Stimulated activated CD8-positive, alpha-beta memory T cell treated with anti-CD3 and anti-CD28 coated beads, Interleukin-2, amount 100 ng/mL, for 1 hour (primary cell): Measurements from ENCODE around the gene PHKG1.
"Not testable (repeated sequence)": the region's sequence is repeated elsewhere in the genome, so short reads cannot be mapped to it uniquely, and the experiment has no call there.

Experiments
- DNase-seq, 2 donors: peaks; one replicate each; pipeline ENCODE4 v3.0.0-alpha.2; 2020; ENCODE audit warnings: low read depth in 2 of 2

The PHKG1 gene

DNA sequence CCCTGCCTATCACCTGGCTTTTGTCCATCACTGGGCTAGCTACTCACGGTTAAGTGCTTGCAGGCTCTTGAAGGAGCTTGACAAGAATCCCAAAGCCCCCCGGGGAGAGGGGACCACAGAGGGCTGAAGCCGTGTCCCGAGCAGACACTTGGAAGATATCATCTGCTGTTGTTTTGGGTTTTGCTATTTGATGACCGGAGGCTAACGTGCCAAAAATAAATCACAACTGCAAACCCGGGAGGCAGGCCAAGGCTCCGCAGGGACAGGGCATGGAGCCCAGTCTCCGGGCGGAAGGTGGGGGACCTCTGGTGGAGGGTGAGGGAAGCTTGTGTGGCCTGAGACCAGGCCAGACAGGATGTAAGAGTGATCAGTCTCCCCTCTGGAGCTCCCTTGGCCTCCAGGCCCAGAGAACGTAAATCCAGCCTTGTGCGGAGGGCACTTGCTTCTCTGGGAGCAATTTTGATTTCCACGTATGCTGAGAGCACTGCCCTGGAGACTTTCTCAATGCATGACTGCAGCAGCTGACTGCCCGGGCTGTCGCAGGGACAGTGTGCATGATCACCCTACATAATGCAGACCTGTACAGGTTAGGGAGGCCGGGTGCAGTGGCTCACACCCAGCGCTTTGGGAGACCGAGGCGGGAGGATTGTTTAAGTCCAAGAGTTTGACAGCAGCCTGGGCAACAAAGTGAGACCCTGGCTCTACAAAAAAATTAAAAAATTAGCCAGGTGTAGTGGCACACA lies at the start of gene PHKG1:
TSS of gene PHKG1 (minus strand) at position 164 of the 743 bp plus-strand sequence. CDS start 4,011 bp downstream, outside the sequence.
- DNase-seq: no peak

DNA sequence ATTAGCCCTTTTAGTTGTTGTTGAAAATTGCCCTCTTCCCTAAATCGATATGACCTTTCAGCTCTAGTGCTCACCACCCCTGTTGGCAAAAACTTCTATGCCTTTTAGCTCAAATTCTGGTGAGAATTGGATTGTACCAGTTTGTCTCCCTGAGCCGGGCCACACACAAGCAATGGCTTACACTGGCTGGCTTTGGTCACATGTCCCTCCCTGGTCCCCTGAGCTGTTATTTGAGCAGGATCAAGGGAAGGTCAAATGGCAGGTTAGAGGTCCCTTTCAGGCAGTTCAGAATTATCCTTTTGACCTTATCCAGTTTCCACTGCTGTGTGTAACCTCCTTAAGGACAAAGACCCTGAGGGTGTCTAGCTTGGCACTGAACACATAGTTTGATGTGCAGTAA lies 38.3 kb upstream of the PHKG1 start:
- DNase-seq: not testable (repeated sequence)

DNA sequence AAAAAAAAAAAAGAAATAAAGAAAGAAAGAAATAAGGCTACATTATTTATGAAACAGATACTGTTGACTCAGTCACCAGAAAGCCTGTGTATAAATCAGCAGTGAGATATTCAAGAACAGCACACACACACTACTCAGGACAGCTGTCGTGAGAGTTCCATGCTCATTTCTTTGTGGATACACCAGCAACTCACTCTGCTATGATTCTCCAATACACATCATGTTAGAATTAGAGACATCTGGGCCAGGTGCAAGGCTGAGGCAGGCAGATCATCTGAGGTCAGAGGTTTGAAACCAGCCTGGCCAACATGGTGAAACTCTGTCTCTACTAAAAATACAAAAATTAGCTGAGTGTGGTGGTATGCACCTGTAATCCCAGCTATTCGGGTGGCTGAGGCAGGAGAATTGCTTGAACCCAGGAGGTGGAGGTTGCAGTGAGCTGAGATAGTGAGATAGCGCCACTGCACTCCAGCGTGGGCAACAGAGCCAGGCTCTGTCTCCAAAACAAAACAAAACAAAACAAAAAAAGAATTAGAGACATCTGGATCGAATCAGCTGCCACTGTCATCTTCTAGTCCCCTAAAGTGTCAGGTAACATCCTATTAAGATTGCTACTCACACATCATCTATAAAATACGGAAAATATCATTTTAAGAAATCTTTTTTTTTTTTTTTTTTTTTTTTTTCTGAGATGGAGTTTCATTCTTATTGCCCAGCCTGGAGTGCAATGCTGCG lies 34.7 kb upstream of the PHKG1 start:
- DNase-seq: no peak

DNA sequence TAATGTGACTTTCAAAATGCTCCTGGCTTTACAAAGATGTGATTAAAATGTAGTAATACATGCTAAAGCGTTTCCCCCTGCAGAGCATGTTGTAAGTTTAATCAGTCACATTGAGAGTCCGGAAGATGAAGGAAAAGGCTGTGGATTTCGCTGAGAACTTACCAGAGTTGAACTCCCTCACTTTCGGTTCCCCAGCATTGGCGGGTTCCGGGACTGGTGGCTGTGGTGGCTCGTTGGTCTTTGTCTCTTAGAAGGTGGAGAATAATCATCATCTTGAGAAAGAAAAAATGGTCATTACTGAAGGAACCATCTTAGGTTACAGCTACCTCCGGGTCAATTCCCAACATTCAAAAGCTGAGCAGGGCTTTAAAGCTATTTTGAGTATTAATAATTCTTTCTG lies 33.1 kb upstream of the PHKG1 start:
- no peak for DNase-seq

DNA sequence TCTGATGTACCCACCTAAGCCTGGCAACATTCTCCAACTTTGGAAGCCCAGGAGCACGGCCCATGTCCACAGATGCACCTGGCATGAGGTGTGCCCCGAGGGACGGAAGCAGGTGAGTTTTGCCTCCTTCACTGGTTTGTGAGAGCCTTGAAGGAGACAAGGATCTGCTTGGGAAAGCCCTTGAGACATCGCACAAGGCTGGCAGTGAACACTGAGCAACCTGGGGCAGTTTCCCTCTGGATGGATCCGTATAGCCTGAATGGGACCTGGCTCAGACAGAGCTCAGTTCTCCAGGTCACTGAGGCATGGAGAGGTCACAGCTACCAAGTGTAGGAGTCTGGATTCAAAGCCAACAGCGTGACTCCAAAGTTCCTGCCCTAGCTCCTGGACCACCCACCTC lies 32.2 kb upstream of the PHKG1 start:
- DNase-seq: no peak

DNA sequence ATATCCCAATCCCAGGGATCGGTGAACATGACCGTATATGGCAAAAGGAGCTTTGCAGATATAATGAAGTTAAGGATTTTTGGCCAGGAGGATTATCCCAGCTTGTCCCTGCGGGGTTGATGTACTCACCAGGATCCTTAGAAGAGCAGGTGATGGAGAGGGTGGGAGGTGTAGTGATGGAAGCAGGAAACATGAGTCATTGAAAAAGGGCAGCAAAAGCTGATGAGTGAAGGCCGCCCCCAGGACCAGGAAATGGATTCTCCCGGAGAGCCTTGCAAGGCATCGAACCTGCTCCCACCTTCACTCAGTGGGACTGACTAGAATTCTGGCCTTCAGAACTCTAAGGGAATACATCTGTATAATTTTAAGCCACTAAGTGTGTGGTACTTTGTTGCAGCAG lies 28.7 kb upstream of the PHKG1 start:
- DNase-seq: no peak

DNA sequence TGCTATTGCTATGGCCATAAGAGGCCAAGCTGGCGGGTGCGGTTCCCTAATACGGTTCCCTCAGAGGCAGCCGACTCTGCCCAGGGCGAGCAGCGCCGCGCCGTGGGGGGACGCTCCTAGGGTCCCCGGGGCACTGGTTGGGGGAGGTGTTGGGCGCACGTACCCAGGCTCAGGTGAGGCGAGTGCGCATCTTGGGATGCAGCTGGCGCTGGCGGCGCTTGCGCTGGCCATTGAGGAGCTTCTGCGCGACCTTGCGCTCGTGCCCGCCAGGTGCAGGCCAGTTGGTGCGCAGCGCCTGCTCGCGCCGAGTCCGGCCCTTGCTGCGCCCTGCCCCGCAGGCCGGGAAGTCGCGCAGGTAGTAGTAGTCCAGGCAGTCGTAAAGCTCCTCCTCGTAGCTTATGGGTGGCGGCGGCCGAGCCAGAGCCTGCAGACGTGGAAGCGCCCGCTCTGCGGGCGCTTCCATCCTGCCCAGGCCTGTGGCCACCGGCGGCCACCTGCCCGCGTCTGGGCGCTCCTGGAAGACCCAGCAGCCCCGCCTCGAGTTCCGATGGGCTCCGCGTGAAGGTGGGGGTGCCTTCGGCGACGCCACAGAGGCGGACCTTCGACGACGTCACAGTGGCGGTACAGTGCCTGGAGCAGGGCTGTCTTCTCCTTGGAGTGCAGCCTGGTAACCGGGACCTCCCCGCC lies 23.2 kb upstream of the PHKG1 start, which contains the start of gene NUPR2:
TSS of gene NUPR2 (minus strand) at position 566 of the 687 bp plus-strand sequence. CDS start at position 463, 103 bp downstream.
- DNase-seq: no peak

DNA sequence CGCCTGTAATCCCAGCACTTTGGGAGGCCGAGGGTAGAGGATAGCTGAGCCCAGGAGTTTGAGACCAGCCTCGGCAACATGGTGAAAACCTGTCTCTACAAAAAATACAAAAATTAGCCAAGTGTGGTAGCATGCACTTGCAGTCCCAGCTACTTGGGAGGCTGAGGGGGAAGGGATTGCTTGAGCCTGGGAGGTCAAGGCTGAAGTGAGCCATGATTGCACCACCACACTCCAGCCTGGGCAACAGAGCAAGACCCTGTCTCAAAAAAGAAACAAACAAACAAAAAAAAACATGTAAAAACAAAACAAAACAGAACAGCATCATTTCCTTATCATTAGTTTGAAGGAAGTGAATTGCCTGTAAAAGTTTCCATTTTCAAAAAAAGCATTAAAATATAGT lies 19.5 kb upstream of the PHKG1 start:
- DNase-seq: not testable (repeated sequence)

DNA sequence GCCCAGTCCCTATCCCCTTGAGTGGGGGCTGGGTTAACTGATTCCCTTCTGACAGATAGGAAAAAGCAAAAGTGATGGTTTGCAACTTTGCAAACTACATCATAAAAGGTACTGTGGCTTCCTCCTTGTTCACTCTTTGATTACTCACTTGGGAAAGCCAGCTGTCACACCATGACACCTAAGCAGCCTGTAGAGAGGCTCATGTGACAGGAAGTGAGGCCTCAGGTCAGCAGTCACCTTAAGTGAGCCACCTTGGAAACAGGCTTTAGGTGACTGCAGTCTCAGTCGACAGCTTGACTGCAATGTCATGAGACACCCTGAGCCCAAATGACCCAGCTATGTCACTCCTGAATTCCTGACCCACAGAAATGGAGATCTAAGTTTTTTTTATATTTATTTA lies 17.9 kb upstream of the PHKG1 start:
- no peak for DNase-seq

DNA sequence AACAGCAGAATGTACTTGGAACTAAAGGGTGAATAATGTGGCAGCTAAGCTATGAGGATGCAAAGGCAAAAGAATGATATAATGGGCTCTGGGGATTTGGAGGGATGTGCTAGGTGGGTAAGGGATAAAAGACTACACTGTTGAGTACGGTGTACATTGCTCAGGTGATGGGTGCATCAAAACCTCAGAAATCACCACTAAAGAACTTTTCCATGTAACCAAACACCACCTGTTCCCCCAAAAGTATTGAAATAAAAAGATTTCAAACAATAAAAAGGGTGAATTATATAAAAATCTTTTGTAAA lies 15.2 kb upstream of the PHKG1 start:
- no peak for DNase-seq

DNA sequence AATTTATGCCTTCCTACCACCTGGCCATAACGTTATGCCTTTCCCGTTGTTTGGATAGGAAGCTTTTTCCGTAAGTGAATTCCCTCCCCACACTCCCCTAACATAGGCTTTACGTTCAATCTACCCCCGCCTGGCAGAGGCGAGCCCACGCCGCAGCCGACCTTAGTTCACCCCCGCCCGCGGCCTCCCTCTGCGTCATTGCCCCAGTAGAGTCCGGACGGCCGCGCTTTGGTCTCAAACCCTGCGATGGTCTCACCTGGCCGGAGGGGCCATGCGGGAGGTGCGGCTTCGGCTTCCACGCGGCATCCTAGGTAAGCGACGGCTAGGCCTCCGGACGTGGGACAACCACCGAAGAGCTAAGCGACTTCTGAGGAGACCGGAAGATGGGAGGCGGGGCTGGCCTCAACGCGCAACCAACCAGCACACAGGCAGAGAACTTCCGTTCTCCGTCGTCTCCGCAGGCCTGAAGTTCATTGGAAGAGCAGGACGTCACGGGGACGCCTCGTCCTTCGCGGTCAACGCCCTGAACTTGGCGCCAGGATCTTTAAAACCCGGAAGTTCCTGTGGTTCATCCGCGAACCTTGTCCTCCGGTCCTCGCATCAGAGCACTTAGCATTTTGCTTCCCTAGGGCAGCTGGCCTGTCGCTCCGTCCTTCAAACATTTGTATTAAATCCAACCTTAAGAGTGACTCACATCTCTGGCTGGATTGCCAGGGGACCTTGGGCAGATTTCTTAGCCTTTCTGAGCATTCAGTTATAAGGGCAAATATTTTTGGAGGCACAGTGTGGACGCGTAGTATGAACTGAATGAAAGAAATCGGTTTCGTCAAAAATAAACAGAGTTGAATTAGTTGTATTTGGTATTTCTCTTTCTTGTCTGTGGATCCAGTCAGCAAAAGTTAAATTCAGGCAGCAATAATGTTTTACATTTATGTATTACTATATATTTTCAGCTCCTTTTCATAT lies 13.6 kb upstream of the PHKG1 start, which contains the start of gene CHCHD2:
TSS of gene CHCHD2 (minus strand) at position 369 of the 966 bp plus-strand sequence. CDS start at position 306, 63 bp downstream.
- peak; percentile 85 to 87 for DNase-seq

DNA sequence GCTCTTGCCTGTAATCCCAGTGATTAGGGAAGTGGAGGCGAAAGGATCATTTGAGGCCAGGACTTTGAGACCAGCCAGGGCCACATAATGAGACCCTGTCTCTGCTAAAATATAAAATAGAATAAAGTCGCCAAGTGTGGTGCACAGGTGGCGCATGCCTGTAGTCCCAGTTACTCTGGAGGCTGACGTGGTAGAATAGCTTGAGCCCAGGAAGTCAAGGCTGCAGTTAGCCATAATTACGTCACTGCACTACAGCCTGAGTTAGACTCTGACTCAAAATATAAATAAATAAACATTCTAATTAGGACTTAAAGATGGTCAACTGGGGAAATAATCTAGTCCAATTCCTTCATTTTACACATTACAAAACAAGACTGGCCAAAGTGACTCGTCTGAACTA lies 12.8 kb upstream of the PHKG1 start:
- no peak for DNase-seq

DNA sequence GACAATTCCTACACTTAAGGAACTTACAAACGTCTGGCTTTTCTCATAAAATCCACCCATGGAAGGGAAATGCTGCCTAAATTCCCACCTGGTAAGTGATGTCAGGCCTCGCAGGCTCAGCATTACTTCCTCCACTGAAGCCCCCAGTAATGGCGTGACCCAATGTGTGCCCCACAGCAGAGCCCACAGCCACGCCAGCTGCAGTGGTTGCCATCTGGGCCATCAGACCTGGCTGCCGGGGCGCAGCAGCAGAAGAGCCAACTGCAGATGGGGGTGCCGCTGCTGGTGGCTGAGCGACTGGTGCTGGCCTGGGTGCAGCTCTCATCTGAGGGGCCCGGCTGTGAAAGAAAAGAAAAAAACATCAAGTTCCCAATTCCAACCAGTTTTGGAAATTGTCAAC lies 11.4 kb upstream of the PHKG1 start:
- not testable (repeated sequence) for DNase-seq

DNA sequence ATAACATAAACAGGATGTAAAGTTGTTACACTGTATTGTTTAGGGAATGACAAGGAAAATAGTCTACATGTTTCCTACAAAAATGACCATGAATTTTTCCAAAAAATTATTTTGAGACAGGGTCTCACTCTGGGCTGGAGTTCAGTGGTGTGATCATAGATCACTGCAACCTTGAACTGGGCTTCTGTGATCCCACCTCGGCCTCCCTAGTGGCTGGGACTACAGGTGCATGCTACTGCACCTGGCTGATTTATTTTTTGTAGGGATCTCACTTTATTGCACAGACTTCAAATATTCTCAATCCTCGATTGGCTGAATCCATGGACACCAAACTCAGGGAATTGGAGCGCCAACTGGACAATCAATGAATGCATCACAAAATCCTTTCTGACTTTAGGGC lies 6.9 kb upstream of the PHKG1 start:
- DNase-seq: no peak

DNA sequence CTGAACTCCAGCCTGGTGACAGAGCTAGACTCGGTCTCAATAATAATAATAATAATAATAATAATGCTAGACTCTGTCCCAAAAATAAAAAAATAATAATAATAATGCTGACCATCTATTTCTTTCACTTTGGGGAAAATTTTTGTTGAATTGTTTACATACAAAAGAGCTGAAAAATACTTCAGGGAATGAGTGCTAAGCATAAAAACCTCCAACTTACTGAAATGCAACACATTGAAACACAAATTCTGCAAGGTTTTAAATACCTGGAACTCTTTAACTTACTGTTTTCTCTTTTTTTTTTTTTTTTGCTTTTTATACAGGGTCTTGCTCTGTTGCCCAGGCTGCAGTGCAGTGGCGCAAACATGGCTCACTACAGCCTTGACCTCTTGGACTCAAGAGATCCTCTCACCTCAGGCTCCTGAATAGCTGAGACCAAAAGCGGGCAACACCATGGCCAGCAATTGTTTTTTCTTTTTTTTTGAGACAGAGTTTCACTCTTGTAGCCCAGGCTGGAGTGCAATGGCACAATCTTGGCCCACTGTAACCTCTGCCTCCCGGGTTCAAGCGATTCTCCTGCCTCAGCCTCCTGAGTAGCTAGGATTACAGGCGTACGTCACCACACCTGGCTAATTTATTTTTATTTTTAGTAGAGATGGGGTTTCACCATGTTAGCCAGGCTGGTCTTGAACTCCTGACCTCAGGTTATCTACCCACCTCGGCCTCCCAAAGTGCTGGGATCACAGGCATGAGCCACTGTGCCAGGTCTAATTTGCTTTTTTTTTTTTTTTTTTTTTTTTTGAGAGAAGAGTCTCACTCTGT lies 5.6 kb upstream of the PHKG1 start:
- not testable (repeated sequence) for DNase-seq

DNA sequence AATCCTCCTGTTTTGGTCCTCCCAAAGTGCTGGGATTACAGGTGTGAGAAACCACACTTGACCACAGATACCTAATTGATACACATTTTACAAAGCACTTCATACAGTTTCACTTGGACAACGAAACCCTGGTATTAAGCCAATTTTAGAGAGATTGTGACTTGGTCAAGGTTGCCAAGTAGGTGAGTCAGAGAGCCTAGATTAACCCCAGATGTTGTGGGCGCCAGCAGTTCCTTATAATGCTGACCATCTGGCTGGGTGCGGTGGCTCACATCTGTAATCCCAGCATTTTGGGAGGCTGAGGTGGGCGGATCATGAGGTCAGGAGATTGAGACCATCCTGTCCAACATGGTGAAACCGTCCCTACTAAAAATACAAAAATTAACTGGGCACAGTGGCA lies 4.9 kb upstream of the PHKG1 start:
- DNase-seq: no peak

DNA sequence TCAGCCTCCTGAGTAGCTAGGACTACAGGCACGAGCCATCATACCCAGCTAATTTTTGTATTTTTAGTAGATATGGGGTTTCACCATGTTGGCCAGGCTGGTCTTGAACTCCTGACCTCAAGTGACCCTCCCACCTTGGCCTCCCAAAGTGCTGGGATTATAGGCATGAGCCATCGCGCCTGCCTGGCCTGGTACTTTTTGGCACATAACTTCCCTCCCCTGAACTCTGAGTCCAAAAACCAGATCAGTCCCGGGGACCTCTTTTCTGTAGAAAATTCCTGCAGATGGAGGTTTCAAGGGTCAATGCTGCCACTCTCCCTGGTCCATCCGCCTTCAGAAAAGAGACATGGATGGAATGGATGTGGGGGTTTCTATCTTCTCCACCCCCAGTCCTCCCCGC lies 364 bp downstream of the PHKG1 start:
- not testable (repeated sequence) for DNase-seq

DNA sequence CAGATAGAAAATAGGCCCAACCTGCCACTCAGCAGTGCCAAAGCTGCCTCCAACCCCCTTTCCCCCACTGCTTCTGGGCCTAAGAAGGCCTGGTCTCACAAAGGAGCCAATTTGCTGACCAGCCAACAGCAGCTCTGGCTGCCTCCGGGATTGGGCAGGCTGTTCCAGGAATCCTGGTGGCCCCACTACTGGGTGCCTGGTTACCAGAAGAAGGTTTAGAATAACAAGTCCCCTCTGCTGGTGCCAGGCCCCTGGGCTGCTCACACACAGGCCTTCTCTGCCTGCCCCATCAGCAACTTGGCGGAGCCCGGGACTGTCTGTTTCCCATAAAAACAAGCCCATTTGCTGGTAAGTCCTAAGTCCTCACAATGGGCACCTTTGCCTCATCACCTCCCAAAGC lies 1.2 kb downstream of the PHKG1 start:
- no peak for DNase-seq

DNA sequence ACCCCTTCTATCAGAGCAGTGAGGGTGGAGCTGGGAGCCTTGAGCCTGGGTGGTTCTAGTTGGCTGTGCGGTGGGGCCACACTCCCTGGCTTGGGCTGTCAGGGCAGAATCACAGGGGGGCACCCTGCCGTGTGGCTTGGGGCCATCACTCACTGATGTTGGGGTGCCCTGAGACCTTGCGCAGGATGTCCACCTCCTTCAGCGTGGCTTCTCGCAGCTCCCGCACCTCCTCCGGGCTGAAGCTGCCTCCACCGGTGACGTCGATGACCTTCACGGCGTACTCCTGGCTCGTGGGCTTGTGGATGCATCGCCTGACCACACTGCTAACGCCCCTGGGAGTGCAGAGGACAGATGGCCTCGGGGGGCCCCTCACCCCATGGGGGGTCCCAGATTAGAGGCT lies 5.3 kb downstream of the PHKG1 start:
- no peak for DNase-seq

DNA sequence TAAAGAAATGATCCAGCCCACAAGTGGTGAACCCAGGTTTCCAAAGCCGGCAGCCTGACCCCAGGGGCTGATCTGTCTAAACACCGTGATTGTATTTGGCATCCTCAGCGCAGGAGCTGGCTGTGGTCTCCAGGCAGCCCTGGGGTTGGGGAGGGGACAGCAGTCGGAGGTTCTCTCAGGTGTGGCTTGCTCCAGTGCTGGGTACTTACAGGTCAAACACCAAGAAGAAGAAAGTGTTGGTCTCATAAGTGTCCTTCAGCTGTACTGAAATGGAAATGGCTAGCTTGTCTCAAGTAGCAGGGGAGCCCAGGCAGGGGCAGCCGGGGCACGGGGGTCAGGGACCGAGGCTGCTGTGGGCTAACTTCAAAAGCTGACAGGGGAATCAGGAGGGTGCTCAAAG lies 6.0 kb downstream of the PHKG1 start:
- no peak for DNase-seq
